Activated naive CD8-positive, alpha-beta T cell (primary cell): ENCODE data around the gene VDR.

Experiments used
- H3K27ac Mint-ChIP-seq: one replicate; pipeline ENCODE4 v1.8.0; 2021; ENCODE audit warnings: mixed read lengths
- H3K27me3 Mint-ChIP-seq: one replicate; pipeline ENCODE4 v1.8.0; 2021; ENCODE audit warnings: mixed read lengths
- H3K36me3 Mint-ChIP-seq: one replicate; pipeline ENCODE4 v1.8.0; 2021; ENCODE audit warnings: mixed read lengths
- H3K4me1 Mint-ChIP-seq: one replicate; pipeline ENCODE4 v1.8.0; 2021; ENCODE audit warnings: low read depth, mixed read lengths
- H3K4me3 Mint-ChIP-seq: one replicate; pipeline ENCODE4 v1.8.0; 2021; ENCODE audit warnings: mild to moderate bottlenecking, mixed read lengths
- H3K9me3 Mint-ChIP-seq: one replicate; pipeline ENCODE4 v1.8.0; 2021; ENCODE audit warnings: low read depth, mixed read lengths

Gene VDR

DNA sequence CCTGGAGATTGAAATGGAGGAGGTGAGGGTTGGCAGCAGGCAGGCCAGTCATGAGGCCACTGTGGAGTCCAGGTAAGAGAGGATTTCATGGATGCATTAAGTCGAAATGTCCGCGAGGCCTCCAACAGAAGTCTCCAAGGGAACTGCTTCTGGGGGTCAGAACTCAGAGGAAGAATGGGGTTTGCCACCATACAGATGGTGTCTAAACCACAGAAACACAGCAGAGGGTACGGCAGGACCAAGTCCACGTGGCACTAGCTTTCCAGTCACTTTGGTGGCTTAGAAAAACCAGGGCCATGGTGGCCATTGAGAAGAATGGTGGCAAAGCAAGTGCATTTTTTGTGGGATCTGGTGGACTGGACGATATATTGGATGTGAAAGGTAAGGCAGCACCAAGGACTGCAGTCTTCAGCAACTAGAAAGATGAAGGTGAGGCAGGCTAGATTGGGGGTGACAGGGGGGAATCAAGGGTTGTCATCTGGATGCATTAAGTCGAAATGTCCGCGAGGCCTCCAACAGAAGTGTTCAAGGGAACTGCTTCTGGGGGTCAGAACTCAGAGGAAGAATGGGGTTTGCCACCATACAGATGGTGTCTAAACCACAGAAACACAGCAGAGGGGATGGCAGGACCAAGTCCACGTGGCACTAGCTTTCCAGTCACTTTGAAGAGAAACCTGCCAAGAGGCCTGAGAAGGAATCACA is 36.1 kb upstream of the VDR start:
- H3K27ac Mint-ChIP-seq, result no peak overlapping the region
- peaks cover 9% of the 10 kb centered on the region for H3K27me3 Mint-ChIP-seq
- no peaks in the 10 kb centered on the region for H3K36me3 Mint-ChIP-seq
- H3K4me1 Mint-ChIP-seq, result peaks cover 1% of the 10 kb centered on the region
- no peak overlapping the region for H3K4me3 Mint-ChIP-seq
- no peaks in the 10 kb centered on the region for H3K9me3 Mint-ChIP-seq

DNA sequence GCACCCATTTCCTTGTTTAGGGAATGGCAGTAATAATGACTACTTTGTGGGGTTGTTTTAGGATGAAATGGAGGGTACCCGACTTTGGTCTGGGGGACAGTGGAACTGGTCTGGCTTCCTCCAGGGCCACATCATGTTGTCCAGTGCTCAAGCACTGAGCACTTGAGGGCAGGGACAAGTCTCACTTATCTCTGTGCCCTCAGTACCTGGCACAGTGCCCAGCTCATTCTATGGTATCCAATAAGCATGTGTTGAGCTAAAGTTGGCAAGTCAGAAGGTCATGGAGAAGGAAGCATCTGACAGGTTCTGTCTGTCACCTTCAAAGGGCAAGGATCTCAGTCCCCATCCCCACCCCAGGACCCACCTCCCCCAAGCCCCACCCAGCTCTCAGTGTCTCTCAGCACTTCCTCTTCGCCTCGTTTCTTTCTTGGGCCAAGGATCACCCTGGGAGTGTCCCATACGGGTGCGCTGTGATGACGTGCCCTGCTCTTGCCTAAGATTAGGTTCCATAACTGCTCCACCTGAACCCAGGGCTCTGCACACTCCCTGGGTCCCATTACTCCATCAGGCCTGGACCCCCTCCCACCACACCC is 34.3 kb upstream of the VDR start:
- Mint-ChIP-seq H3K27ac (no peak overlapping the region), H3K9me3 (no peaks in the 10 kb centered on the region), H3K4me1 (peaks cover 1% of the 10 kb centered on the region)

DNA sequence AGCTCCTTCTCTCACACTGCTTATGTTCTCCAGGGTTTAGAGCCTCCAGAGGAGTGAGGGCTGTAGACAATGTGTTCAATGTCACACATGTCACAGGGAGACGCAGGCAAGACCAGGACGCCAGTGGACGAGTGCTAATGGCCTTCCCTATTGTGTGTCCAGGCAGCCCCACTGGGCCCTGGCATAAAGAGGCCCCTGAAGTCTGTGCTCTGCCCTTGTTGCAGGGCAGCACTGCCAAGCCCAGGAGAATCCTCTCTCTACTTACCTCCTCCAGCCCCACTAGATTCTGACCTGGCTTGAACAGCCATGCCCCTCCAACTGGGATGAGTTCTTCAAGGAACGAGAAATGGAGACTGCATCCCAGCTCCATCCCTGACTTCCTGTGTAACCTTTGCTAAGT is 33.8 kb upstream of the VDR start:
- Mint-ChIP-seq H3K4me1 (peaks cover 1% of the 10 kb centered on the region), H3K36me3 (no peaks in the 10 kb centered on the region), H3K27me3 (peaks cover 11% of the 10 kb centered on the region), H3K27ac (no peak overlapping the region), H3K4me3 (no peak overlapping the region), H3K9me3 (no peaks in the 10 kb centered on the region)

More for the DNA sequence above, 34.3 kb upstream of the VDR start:
- Mint-ChIP-seq H3K4me3 (no peak overlapping the region), H3K27me3 (peaks cover 11% of the 10 kb centered on the region), H3K36me3 (no peaks in the 10 kb centered on the region)

DNA sequence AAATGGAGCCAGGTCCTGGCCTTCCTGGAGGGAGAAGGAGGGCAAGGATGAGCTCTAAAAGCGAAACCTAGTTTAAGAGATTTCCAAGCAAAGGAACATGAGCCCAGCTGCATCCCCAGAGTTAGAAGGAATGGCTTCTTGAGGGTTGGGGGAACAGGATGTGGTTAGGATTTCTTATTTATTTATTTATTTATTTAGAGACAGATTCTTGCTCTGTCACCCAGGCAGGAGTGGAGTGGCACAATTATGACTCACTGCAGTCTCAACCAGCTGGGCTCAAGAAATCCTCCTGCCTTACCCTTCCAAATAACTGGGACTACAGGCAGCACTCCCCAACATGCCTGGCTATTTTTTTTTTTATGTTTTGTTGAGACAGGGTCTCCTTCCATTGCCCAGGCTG is 33.3 kb upstream of the VDR start:
- Mint-ChIP-seq H3K4me3 (no peak overlapping the region), H3K9me3 (no peaks in the 10 kb centered on the region), H3K36me3 (no peaks in the 10 kb centered on the region), H3K27ac (no peak overlapping the region), H3K27me3 (peaks cover 11% of the 10 kb centered on the region), H3K4me1 (peaks cover 1% of the 10 kb centered on the region)

DNA sequence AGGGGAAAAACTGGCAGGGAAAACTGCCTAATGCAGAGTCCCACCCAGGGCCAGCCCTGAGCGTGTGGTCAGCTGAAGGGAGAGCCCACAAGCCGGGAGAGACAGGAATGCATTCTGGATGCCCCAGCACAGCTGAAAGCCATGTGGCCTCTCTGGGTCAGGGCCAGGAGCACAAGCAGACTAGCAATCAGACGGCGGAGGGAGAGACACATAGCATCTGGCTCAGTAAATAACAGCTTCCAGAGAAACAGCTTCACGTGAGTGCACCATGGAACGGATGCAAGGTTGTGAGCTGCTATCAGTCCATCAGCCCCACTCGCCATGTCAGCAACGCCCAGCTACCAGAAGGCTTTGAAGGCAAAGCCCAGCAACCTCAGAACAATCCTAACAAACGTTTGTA is 30.4 kb upstream of the VDR start:
- peaks cover 2% of the 10 kb centered on the region for H3K27me3 Mint-ChIP-seq
- H3K9me3 Mint-ChIP-seq, result no peaks in the 10 kb centered on the region
- no peak overlapping the region for H3K27ac Mint-ChIP-seq
- H3K4me3 Mint-ChIP-seq, result no peak overlapping the region
- no peaks in the 10 kb centered on the region for H3K36me3 Mint-ChIP-seq
- H3K4me1 Mint-ChIP-seq, result no peaks in the 10 kb centered on the region

DNA sequence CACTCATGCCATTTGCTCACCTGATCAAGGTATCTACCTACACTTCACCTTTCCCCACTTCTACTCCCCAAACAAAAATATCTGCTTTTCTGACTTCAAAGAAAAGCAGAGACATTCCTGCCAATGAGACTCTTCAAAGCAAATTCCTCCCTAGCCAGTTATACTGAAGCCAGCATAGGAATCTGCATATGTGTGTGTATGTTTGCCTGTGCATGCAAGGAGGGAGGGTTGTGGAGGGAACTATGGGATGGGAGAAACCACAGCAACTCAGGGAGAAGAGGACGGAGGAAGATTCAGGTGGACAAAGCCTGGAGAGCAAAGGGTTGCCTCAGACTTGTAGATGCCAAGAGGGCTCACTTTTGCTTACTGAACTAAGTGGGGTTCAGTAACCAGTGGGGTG is 26.4 kb upstream of the VDR start:
- no peaks in the 10 kb centered on the region for H3K36me3 Mint-ChIP-seq
- no peak overlapping the region for H3K4me3 Mint-ChIP-seq
- H3K27me3 Mint-ChIP-seq, result peaks cover 2% of the 10 kb centered on the region
- no peak overlapping the region for H3K27ac Mint-ChIP-seq
- no peaks in the 10 kb centered on the region for H3K4me1 Mint-ChIP-seq
- no peaks in the 10 kb centered on the region for H3K9me3 Mint-ChIP-seq

DNA sequence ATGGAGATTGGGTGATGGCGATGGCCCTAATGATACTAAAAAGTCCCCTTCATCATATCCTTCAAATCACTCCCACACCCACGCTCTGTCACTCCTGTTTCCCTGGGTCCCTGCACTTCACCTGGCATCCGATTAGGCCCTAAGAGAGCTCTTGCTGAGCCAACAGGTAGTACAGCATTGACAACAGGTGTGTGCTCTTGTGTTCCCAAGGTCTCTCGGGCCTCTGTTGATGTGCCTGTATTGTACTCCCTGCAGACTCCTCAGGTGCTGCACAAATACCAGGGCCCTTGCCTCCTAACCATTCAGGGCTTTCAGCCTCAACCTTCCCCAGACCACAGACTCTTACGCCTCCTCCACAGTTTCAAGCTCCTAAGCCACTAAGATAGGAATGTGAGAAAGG is 25.8 kb upstream of the VDR start:
- no peak overlapping the region for H3K27ac Mint-ChIP-seq
- H3K4me1 Mint-ChIP-seq, result no peaks in the 10 kb centered on the region
- no peaks in the 10 kb centered on the region for H3K36me3 Mint-ChIP-seq
- H3K4me3 Mint-ChIP-seq, result no peak overlapping the region
- peaks cover 2% of the 10 kb centered on the region for H3K27me3 Mint-ChIP-seq
- H3K9me3 Mint-ChIP-seq, result no peaks in the 10 kb centered on the region

DNA sequence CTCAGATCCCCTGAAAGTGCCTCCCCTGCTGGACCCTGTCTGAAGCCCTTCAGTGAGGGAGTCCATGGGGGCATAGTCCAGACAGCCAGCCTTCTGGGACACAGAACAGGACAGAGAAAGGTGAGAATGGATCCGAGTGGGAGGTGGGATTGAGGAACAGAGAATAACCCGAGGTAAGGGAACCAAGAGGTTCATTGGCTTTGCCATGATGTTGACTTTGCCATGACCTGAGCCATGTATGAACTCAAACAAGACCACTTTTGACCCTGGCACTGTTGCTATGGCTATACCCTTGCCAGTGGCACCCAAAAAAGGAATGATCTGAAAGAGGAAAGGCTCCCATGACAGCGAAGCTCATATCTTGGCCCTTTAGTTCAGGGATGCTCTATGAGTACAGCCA is 22.6 kb upstream of the VDR start:
- Mint-ChIP-seq H3K4me3 (no peak overlapping the region), H3K27me3 (peaks cover 4% of the 10 kb centered on the region), H3K9me3 (no peaks in the 10 kb centered on the region), H3K4me1 (no peaks in the 10 kb centered on the region), H3K27ac (no peak overlapping the region), H3K36me3 (no peaks in the 10 kb centered on the region)

DNA sequence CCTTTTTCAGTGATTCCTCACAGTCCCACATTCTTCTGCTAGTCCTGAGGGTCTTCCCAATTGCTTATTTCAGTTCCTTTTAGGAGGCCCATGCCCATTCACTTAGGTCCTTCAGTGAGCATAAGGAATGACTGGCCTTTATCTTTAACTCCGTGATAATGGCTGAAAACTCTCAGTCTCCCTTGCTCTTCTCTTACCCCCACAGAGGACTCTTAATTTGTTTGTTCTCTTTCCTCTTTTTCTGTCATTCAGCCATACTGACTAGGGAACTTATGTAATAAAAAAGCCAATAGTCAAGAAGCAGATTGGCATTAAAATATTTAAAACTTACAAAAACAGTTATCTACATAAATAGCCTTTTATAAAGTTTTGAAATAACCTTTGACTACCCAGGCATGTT is 17.1 kb upstream of the VDR start:
- no peaks in the 10 kb centered on the region for H3K9me3 Mint-ChIP-seq
- H3K36me3 Mint-ChIP-seq, result no peaks in the 10 kb centered on the region
- no peak overlapping the region for H3K27ac Mint-ChIP-seq
- H3K4me3 Mint-ChIP-seq, result no peak overlapping the region
- peaks cover 4% of the 10 kb centered on the region for H3K27me3 Mint-ChIP-seq
- no peaks in the 10 kb centered on the region for H3K4me1 Mint-ChIP-seq

DNA sequence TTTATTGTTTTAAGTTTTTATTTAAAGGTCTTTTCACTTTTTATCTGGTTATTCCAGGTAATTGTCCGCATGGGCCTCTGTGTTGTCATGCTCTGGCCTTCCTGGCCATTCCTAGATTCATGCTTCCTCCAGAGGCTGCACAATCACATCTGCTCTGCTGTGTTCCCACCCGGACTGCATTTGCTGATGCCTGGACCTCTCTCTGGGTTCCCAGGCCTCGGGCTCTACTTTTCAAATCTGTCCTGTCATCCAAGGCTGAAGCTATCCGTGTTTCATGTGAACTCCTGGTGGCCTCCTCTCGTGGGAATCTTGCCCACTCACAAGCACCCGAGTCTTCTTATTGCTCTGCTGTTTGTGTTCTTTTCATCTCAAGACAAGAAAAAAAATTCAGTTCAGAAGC is 16.1 kb upstream of the VDR start:
- Mint-ChIP-seq H3K36me3 (no peaks in the 10 kb centered on the region), H3K4me1 (no peaks in the 10 kb centered on the region), H3K27me3 (peaks cover 4% of the 10 kb centered on the region), H3K4me3 (no peak overlapping the region), H3K27ac (no peak overlapping the region), H3K9me3 (no peaks in the 10 kb centered on the region)

DNA sequence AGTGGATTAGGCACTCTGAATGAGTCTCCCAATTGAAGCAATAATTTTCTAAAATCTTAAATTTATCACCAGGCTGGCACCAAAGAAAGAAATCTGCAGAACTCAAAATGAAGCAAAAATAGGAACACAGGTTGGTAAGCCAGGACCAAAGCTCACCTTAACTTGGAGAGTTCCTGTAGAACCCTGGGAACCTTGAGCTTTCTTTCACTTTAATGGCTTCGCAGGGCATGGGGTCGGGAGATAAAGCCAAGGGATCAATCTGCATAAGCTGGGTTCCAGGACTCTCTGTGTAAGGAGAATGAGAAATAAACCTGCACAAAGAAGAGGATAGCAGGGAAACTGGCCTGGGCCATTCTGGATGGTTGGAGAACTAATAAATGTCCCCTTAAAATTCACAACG is 8.3 kb upstream of the VDR start:
- H3K4me3 Mint-ChIP-seq, result no peak overlapping the region
- peaks cover 1% of the 10 kb centered on the region for H3K27me3 Mint-ChIP-seq
- H3K4me1 Mint-ChIP-seq, result no peaks in the 10 kb centered on the region
- no peaks in the 10 kb centered on the region for H3K9me3 Mint-ChIP-seq
- peaks cover 3% of the 10 kb centered on the region for H3K36me3 Mint-ChIP-seq
- no peak overlapping the region for H3K27ac Mint-ChIP-seq

DNA sequence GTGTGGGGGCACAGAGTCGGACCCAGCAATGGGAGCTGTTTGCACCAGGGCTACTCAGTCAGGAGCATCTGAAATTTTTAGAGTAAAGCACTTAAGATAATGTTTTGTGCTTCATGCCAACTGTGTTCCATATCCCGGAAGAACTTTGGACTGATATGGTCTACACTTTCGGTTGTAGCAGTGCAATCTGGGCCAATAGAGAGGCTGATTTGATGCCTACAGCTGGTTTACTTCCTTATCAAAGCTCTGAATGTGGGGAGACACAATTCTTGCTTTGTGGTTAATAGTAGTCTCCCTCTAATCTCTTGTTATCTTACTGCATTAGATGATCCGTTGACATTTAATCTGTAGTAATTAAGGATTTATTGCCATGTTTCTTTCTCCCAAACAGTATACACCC is 7.8 kb upstream of the VDR start:
- Mint-ChIP-seq H3K27me3 (peaks cover 1% of the 10 kb centered on the region), H3K4me1 (no peaks in the 10 kb centered on the region), H3K9me3 (no peaks in the 10 kb centered on the region), H3K27ac (no peak overlapping the region), H3K4me3 (no peak overlapping the region), H3K36me3 (peaks cover 3% of the 10 kb centered on the region)

DNA sequence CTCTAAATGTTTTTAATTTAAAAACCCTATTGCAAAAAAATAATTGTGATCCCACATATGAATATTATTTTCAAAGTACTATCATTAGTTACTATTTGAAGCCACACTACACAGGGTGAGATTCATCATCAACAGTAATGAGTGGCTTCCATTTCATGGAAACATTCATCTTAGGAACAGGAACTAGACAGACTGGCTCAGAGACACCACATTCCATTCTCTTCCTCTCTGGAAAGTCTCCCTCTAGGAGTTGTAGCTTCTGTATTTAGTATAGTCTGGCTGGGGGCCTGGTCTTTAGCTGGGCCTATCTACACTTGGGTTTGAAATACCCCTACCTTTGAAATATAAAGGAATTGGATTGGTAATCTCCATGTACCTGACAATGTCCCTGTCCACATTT is 6.2 kb upstream of the VDR start:
- Mint-ChIP-seq H3K4me1 (peaks cover under 1% of the 10 kb centered on the region), H3K9me3 (no peaks in the 10 kb centered on the region), H3K4me3 (no peak overlapping the region), H3K36me3 (peaks cover 3% of the 10 kb centered on the region), H3K27ac (no peak overlapping the region), H3K27me3 (peaks cover 1% of the 10 kb centered on the region)

DNA sequence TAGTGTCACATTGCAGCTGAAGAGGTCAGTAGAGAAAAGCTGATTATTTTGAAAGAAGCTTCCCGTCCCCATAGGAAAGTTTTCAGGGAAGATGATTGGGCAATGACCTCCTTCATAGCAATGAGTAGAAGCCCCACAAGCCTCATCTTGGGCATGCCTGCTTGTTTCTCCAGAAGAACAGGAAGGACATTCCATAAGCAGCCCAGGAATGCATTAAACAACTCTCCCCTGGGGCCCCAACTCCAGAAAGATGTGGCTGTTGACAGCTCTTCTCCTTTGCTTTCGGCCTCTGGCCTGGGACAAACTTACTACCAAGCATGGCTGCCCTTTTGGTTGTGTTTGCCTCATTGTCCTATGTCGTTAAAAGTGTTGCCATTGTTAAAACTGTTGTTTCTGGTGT is 5.7 kb upstream of the VDR start:
- Mint-ChIP-seq H3K9me3 (no peaks in the 10 kb centered on the region), H3K4me3 (no peak overlapping the region), H3K27me3 (peaks cover 1% of the 10 kb centered on the region), H3K27ac (no peak overlapping the region), H3K4me1 (peaks cover 5% of the 10 kb centered on the region), H3K36me3 (peaks cover 3% of the 10 kb centered on the region)

DNA sequence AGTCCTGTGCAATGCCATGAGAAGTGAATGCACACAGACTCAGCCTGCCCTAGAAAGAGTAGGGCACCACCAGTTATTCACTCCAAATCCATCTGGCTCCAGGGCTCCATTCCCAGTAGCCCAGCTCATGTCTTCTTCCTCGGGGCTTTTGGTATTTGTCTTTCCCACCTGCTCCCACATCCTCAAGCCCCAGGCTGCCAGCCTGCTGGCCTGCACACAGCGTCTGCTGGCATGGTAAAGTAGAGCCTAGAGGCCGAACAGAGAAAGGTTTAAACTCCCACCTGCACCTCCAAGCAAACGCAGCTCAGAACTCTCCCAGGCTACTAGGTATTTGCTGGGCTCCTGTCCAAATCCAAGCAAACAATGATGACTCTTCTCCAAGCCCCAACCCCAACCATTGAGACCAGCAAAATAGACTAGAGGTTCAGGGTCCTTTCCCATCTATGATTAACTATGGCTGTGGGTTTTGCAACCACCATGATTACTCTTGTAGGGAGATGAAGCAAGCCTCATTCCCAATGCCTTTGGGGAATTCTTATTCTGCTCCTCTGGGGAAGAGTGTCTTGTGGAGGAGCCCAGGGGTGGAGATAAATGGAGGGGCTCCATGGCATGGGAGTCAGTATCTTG is 5.2 kb upstream of the VDR start:
- peaks cover 3% of the 10 kb centered on the region for H3K36me3 Mint-ChIP-seq
- H3K4me1 Mint-ChIP-seq, result peaks cover 5% of the 10 kb centered on the region
- H3K27me3 Mint-ChIP-seq, result peaks cover 1% of the 10 kb centered on the region
- no peaks in the 10 kb centered on the region for H3K9me3 Mint-ChIP-seq
- no peak overlapping the region for H3K27ac Mint-ChIP-seq
- H3K4me3 Mint-ChIP-seq, result no peak overlapping the region

DNA sequence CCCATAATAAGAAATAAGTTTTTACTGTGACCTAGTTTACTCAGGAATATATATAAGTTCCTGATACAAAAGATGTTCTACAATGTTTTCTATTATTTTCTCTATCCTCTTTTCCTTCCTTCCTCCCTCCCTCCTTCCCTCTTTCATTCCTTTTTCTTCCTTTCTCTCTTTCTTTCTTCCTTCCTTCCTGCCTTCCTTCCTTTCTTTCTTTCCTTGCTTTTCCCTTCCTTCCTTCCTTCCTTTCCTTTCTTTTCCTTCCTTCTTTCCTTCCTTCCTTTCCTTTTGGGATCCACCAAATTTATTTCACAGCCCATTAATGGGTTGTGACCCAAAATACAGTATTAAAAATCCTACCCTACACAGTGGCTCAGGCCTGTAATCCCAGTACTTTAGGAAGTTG is 3.9 kb upstream of the VDR start:
- Mint-ChIP-seq H3K27ac (no peak overlapping the region), H3K9me3 (no peaks in the 10 kb centered on the region), H3K4me3 (no peak overlapping the region), H3K36me3 (no peaks in the 10 kb centered on the region), H3K27me3 (no peaks in the 10 kb centered on the region), H3K4me1 (peaks cover 12% of the 10 kb centered on the region)
